Measurements from ENCODE around the gene PRDX1. TPM values are rescaled to one million over a fixed set of nuclear protein-coding genes. Genes with fewer than 3 reads are reported as not detected.

The PRDX1 gene
- total and polyA plus RNA-seq, 2 of the 13 experiments (the other 11 are each of a cell fraction or from before 2014, with no cell fraction given) = 761 to 1,898 TPM

GRCh38 chr1:45545553-45546310 lies 24.0 kb upstream of the PRDX1 start (continued):
- no peak for TF ChIP-seq SMAD1 (CRISPR knock-in tag; IDR thresholded peaks at IDR 0.05; ENCODE audit: borderline replicate concordance, low read depth)
- TF ChIP-seq ZNF788 (CRISPR knock-in tag; IDR thresholded peaks at IDR 0.05; ENCODE audit: borderline replicate concordance) = 0 out of 2 replicates have a peak, but pooled peaks have one; percentile 39
- no peak for TF ChIP-seq HNRNPL (IDR thresholded peaks at IDR 0.05; ENCODE audit: low read depth, low read length)
- peak; percentile 35; the same call in 1 of the 2 replicates for TF ChIP-seq IKZF5 (CRISPR knock-in tag; IDR thresholded peaks at IDR 0.05)
- TF ChIP-seq TOPORS (CRISPR knock-in tag; IDR thresholded peaks at IDR 0.05) = no peak
- peak; percentile 49; the same call in 1 of the 2 replicates for TF ChIP-seq ZMYM2 (CRISPR knock-in tag; IDR thresholded peaks at IDR 0.05)
- no peak for TF ChIP-seq ESRRA (CRISPR knock-in tag; IDR thresholded peaks at IDR 0.05; ENCODE audit: low read depth)
- no peak for TF ChIP-seq ZNF563 (CRISPR knock-in tag; IDR thresholded peaks at IDR 0.05)
- TF ChIP-seq TRAFD1 (CRISPR knock-in tag; IDR thresholded peaks at IDR 0.05; ENCODE audit: borderline replicate concordance) = no peak
- TF ChIP-seq ZNF574 (CRISPR knock-in tag; IDR thresholded peaks at IDR 0.05) = peak; percentile 36; the same call in 1 of the 2 replicates
- 0 out of 2 replicates have a peak, but pooled peaks have one; percentile 20 for TF ChIP-seq ZNF280D (CRISPR knock-in tag; IDR thresholded peaks at IDR 0.05)
- peak; percentile 46; the same call in 1 of the 2 replicates for TF ChIP-seq SSRP1 (CRISPR knock-in tag; IDR thresholded peaks at IDR 0.05)
- TF ChIP-seq DNMT1 (CRISPR knock-in tag; IDR thresholded peaks at IDR 0.05) = no peak
- TF ChIP-seq ZSCAN9 (CRISPR knock-in tag; IDR thresholded peaks at IDR 0.05; ENCODE audit: borderline replicate concordance) = no peak
- TF ChIP-seq ELF4 (CRISPR knock-in tag; IDR thresholded peaks at IDR 0.05; ENCODE audit: borderline replicate concordance) = no peak
- TF ChIP-seq TEAD3 (CRISPR knock-in tag; optimal IDR thresholded peaks at IDR 0.05; ENCODE audit: borderline replicate concordance) = peak; percentile 77

Measured in HepG2 (cell line).